Endodermal cell (in vitro differentiated cells): ENCODE results near the gene ROR2. TPM values are rescaled to one million over a fixed set of nuclear protein-coding genes. Genes with fewer than 3 reads are reported as not detected.
"Not testable (repeated sequence)": the region's sequence is repeated elsewhere in the genome, so short reads cannot be mapped to it uniquely, and the experiment has no call there.

Experiments
- DNase-seq: peaks from one replicate; pipeline ENCODE4 v3.0.0-alpha.2; 2017
- H3K27ac ChIP-seq: 2 replicates; pipeline ENCODE4 v1.5.1; 2013; ENCODE audit warnings: mild to moderate bottlenecking, low read depth, low read length, moderate library complexity
- H3K27me3 ChIP-seq: 2 replicates; pipeline ENCODE4 v1.6.1; 2013; ENCODE audit warnings: mild to moderate bottlenecking, low read length, moderate library complexity; ENCODE audit not compliant: insufficient read depth, control insufficient read depth, poor library complexity, severe bottlenecking
- H3K36me3 ChIP-seq: 2 replicates; pipeline ENCODE4 v1.7.0; 2013; ENCODE audit warnings: mild to moderate bottlenecking, low read length, moderate library complexity; ENCODE audit not compliant: control insufficient read depth, insufficient read depth
- H3K4me1 ChIP-seq: one replicate; pipeline ENCODE4 v1.7.0; 2013; ENCODE audit warnings: low read length; ENCODE audit not compliant: control insufficient read depth, insufficient read depth
- H3K4me3 ChIP-seq: 2 replicates; pipeline ENCODE4 v1.5.1; 2013; ENCODE audit warnings: mild to moderate bottlenecking, low read length, moderate library complexity
- H3K9ac ChIP-seq: 2 replicates; pipeline ENCODE4 v1.6.1; 2013; ENCODE audit warnings: mild to moderate bottlenecking, low read length, moderate library complexity; ENCODE audit not compliant: poor library complexity, severe bottlenecking; ENCODE audit errors: extremely low read depth
- H3K9me3 ChIP-seq: 2 replicates; pipeline ENCODE4 v1.6.1; 2013; ENCODE audit warnings: mild to moderate bottlenecking, low read length, moderate library complexity; ENCODE audit not compliant: control insufficient read depth
- H3K27ac Mint-ChIP-seq: 2 replicates; pipeline ENCODE4 v1.8.0; 2020; ENCODE audit warnings: mixed read lengths
- H3K27me3 Mint-ChIP-seq: 2 replicates; pipeline ENCODE4 v1.8.0; 2021; ENCODE audit warnings: mild to moderate bottlenecking, mixed read lengths; ENCODE audit not compliant: insufficient read depth
- H3K36me3 Mint-ChIP-seq: 2 replicates; pipeline ENCODE4 v1.8.0; 2020; ENCODE audit warnings: low read depth, mixed read lengths
- H3K4me1 Mint-ChIP-seq: 2 replicates; pipeline ENCODE4 v1.8.0; 2020; ENCODE audit warnings: mixed read lengths
- H3K4me3 Mint-ChIP-seq: 2 replicates; pipeline ENCODE4 v1.8.0; 2020; ENCODE audit warnings: mild to moderate bottlenecking, moderate library complexity, mixed read lengths
- H3K9me3 Mint-ChIP-seq: 2 replicates; pipeline ENCODE4 v1.8.0; 2020; ENCODE audit warnings: mild to moderate bottlenecking, mixed read lengths
- CTCF ChIP-seq: fragments of 200-600 bp; sonication (generic); conservative IDR thresholded peaks from 2 replicates; pipeline ENCODE4 v1.5.0; 2021; ENCODE audit warnings: antibody characterized with exemption, mild to moderate bottlenecking
- WGBS, 2 experiments: methylation state at CpG; one replicate each; pipeline versions ENCODE4 v1.1.5 to v1.1.7; 2013; ENCODE audit warnings: missing lambda C conversion rate in 2 of 2, mixed read lengths in 1 of 2; ENCODE audit not compliant: insufficient coverage in 1 of 2, insufficient read length in 1 of 2; 5-methylcytosine and 5-hydroxymethylcytosine counted together
- total RNA-seq, 2 donors: library from RNA; stranded (reverse); fragmentation: NEBNext Ultra II Directional in 1 of 2; extraction: Animal tissue kit (Norgen Biotek cat#: 25700) in 1 of 2; gene quantifications; 2 replicates in 1 of 2; 3 replicates in 1 of 2; pipeline ENCODE4 v1.2.1, GENCODE V29; 2021

ROR2 gene
- total RNA-seq, 2 donors from 2014 or later, result 104 to 160 TPM

GRCh38 chr9:91625331-91625730 lies 324.7 kb downstream of the ROR2 start:
- Histone ChIP-seq H3K27me3 (no peaks in the 10 kb centered on the region), H3K9me3 (peaks cover 24% of the 10 kb centered on the region), H3K4me1 (peaks cover 3% of the 10 kb centered on the region), H3K27ac (no peak overlapping the region), H3K36me3 (no peaks in the 10 kb centered on the region), H3K4me3 (no peak overlapping the region), H3K9ac (no peak overlapping the region)
- no peaks in the 10 kb centered on the region for H3K27me3 Mint-ChIP-seq
- DNase-seq, result no peak
- H3K36me3 Mint-ChIP-seq, result peaks cover 10% of the 10 kb centered on the region
- H3K4me3 Mint-ChIP-seq, result no peak overlapping the region
- H3K4me1 Mint-ChIP-seq, result peaks cover 20% of the 10 kb centered on the region
- 75% methylated on average over 1 of the region's 1 CpG; no CpG with 5 or more reads in 1 of the 2 experiments for WGBS, 2 experiments
- TF ChIP-seq CTCF, result no peak
- no peak overlapping the region for H3K27ac Mint-ChIP-seq
- peaks cover 25% of the 10 kb centered on the region for H3K9me3 Mint-ChIP-seq

DNA sequence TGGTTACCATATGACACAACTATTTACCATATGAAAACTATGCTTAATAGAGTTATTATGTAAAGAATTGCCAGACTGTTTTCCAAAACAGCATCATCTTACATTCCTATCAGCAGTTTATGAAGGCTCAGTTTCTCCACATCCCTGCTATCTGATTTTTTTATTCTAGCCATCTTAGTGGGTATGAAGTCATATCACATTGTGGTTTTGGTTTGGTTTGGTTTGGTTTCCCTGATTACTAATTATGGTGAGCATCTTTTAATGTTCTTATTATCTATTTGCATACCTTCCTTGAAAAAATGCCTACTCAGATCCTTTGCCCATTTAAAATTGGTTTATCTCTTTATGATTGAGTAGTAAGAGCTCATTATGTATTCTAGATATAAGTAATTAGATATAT lies 327.0 kb downstream of the ROR2 start:
- H3K4me3 ChIP-seq, result no peak overlapping the region
- H3K9me3 Mint-ChIP-seq, result peaks cover 3% of the 10 kb centered on the region
- no peak overlapping the region for H3K27ac ChIP-seq
- no peaks in the 10 kb centered on the region for H3K36me3 ChIP-seq
- TF ChIP-seq CTCF, result no peak
- H3K4me1 ChIP-seq, result no peaks in the 10 kb centered on the region
- H3K27me3 Mint-ChIP-seq, result no peaks in the 10 kb centered on the region
- no peak overlapping the region for H3K27ac Mint-ChIP-seq
- no peak for DNase-seq
- peaks cover under 1% of the 10 kb centered on the region for H3K36me3 Mint-ChIP-seq
- peaks cover 19% of the 10 kb centered on the region for H3K4me1 Mint-ChIP-seq
- H3K9me3 ChIP-seq, result peaks cover 6% of the 10 kb centered on the region
- no peak overlapping the region for H3K9ac ChIP-seq
- no peak overlapping the region for H3K4me3 Mint-ChIP-seq
- H3K27me3 ChIP-seq, result no peaks in the 10 kb centered on the region

GRCh38 chr9:91622121-91622520 lies 327.9 kb downstream of the ROR2 start:
- H3K27ac ChIP-seq, H3K27ac Mint-ChIP-seq, H3K9me3 ChIP-seq, H3K27me3 ChIP-seq, H3K4me3 ChIP-seq, H3K4me3 Mint-ChIP-seq, H3K27me3 Mint-ChIP-seq, H3K36me3 ChIP-seq, DNase-seq, H3K4me1 ChIP-seq, H3K9ac ChIP-seq, H3K9me3 Mint-ChIP-seq, H3K36me3 Mint-ChIP-seq: not testable (repeated sequence)
- peaks cover 19% of the 10 kb centered on the region for H3K4me1 Mint-ChIP-seq
- WGBS, 2 experiments, result 92 to 100% methylated on average over 1 to 3 of the region's 3 CpGs

DNA sequence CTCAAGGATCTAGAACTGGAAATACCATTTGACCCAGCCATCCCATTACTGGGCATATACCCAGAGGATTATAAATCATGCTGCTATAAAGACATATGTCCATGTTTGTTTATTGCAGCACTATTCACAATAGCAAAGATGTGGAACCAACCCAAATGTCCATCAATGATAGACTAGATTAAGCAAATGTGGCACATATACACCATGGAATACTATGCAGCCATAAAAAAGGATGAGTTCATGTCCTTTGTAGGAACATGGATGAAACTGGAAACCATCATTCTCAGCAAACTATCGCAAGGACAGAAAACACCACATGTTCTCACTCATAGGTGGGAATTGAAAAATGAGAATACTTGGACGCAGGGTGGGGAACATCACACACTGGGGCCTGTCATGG lies 336.0 kb downstream of the ROR2 start:
- H3K9me3 ChIP-seq, H3K27ac ChIP-seq, H3K4me1 ChIP-seq, H3K27me3 Mint-ChIP-seq, H3K27ac Mint-ChIP-seq, H3K36me3 ChIP-seq, DNase-seq, H3K4me3 ChIP-seq, H3K4me3 Mint-ChIP-seq, H3K27me3 ChIP-seq, H3K9ac ChIP-seq, H3K36me3 Mint-ChIP-seq: not testable (repeated sequence)
- Mint-ChIP-seq H3K9me3 (peaks cover 17% of the 10 kb centered on the region), H3K4me1 (peaks cover 16% of the 10 kb centered on the region)
- WGBS, 2 experiments, result 89% methylated on average over 1 of the region's 2 CpGs; no CpG with 5 or more reads in 1 of the 2 experiments
